Posterior cingulate gyrus (tissue), 11 donors: Measurements from ENCODE around the gene CGRRF1.

Source experiments
- DNase-seq, 10 donors: peaks; one replicate each; pipeline versions ENCODE4 v3.0.0 to v3.0.0-alpha.2; 2020 to 2021; ENCODE audit warnings: mixed read lengths in 3 of 10
- intact Hi-C: fragments of 100-400 bp; cut with DNase I; formaldehyde crosslinking; loops from one replicate; pipeline ENCODE4 v1.15.1; 2023

The CGRRF1 gene

GRCh38 chr14:54535126-54535525, 25.4 kb downstream of the CGRRF1 start:
- intact Hi-C loops: no loop called here
- no peak for DNase-seq

DNA sequence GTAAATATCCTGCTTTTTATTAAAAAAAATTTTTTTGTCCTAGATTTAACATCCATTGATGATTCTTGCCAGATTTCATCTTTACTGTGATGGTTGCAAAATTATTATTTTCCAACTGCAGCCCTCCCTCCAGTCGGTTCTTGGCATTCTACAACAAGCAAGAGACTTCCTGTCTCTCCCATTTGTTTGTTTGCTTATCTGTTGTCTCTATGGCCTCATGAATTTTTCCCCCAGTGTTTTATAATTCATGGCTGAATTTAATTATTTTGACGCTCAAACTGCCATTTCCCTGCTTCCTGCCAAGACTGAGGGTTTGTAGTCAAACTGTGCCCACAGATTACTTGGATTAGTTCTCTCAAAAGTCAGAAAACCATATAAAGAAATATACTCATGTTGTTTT, 25.9 kb downstream of the CGRRF1 start:
- intact Hi-C loops: no loop called here
- no peak for DNase-seq

DNA sequence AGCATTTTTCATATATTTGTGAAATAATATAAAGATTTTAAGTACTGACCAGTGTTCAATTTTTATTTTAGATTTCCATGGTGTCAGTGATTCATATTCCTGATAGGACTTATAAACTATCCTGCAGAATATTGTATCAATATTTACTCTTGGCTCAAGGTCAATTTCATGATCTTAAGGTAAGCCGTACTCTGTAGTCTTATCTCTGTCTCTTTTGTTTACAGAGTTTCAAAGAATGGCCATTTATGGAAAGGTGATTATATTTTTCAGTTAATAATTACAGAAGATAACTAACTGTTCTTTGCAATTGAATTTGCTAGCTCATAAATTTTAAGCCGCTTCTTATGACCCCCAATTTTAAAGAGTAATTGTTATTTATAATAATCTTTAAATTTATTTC, 27.9 kb downstream of the CGRRF1 start:
- intact Hi-C loops: no loop called here
- DNase-seq: no peak

DNA sequence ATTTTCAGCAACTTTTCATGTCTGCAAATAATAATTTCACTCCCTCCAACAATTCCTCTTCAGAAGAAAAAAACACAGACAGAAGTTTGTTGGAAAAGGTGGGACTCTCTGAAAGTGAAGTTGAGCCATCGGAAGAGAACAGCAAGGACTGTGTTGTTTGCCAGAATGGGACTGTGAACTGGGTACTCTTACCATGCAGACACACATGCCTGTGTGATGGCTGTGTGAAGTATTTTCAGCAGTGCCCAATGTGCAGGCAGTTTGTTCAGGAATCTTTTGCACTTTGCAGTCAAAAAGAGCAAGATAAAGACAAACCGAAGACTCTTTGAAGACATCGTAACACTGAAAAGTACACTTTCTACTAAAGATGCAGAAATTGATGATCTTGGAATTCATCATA, 28.3 kb downstream of the CGRRF1 start:
- intact Hi-C loops: no loop called here
- DNase-seq: no peak

- DNase-seq: no peak
- intact Hi-C loops: no loop called here
Measured at GRCh38 chr14:54547583-54547982, 37.9 kb downstream of the CGRRF1 start.

DNA sequence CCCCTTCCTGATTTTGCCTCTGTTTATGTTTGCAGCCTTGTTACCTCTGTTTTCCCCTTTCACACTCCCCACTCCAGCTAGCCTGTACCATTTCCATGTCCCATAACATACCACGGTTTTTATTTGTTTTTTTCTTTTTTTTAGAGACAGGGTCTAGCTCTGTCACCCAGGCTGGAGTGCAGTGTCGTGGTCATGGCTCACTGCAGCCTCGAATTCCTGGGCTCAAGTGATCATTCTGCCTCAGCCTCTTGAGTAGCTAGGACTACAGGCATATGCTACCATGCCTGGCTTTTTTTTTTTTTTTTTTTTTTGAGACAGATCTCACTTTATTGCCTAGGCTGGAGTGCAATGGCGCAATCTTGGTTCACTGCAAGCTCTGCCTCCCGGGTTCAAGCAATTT, 38.8 kb downstream of the CGRRF1 start:
- intact Hi-C loops: no loop called here
- no peak for DNase-seq

DNA sequence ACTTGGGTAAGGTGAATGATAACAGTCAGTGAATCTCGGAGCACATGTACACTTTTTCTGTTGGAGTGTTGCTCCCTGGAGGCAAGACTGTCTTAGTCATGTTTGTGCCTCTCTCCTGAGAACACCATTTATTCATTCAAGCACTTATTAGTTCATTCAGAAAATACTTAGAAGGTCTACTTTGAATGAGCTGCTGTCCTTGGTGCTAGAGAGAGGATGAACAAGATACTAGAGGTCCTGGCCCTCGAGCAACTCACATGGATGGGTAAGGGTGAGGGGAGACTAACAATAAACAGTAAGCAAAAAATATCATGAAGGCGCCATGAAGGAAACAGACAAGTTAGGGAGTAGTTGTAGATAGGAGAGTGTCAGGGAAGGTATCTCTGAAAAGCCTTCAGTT, 40.2 kb downstream of the CGRRF1 start:
- intact Hi-C loops: no loop called here
- DNase-seq: no peak

DNA sequence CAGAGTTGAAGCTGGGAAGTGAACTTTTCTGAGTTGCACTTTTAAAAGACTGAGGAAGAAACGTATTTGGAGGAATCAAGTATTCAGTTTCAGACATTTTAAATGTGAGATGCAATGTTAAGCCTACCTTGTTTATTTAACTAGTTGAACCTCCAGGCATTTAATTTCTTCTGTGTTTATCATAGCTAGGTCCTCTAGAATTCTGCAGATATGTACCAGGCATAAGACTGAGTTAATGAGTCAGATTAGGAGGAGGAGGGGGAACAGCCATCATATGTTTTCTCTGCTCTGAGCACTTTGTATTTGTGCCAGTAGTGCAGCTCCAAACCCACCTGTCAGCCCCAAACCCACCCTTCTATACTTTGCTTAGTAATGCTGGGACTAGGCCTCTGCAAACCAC, 40.8 kb downstream of the CGRRF1 start:
- intact Hi-C loops: no loop called here
- DNase-seq: no peak

GRCh38 chr14:54554401-54554800, 44.7 kb downstream of the CGRRF1 start:
- no peak for DNase-seq
- intact Hi-C loops: no loop called here

DNA sequence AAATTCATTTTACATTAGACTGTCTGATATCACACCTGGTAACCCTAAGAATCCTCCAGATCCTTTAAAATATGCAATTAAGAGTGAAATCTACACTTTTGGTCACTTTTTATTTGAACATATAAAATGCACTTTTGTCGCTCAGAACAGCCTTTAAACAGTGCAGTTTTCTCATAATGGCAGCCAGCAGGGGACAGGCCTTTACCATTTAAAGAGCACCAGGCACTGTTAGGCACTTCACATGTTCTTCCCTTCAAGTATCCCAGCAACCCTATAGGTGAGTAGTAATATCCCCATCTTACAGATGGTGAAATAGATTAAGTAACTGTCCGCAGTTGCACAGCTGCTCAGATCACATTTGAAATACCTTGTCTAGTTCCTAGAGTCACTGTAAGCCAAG, 45.9 kb downstream of the CGRRF1 start:
- no peak for DNase-seq
- intact Hi-C loops: no loop called here

DNA sequence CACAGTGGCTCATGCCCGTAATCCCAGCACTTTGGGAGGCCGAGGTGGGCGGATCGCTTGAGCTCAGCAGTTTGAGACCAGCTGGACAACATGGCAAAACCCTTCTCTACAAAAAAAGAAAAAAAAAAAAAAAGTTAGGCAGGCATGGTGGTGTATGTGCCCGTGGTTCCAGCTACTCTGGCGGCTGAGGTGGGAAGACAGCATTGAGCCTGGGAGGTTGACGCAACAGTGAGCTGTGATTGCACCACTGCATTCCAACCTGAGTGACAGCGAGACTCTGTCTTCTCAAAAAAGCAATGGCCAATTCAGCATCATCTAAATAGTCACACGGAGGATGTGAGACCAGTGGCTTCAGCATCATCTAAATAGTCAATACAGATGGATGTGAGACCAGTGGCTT, 46.8 kb downstream of the CGRRF1 start:
- intact Hi-C loops: no loop called here
- DNase-seq: peak in 1 of 10 donors; percentile 46

- DNase-seq: no peak
- intact Hi-C loops: loop anchor here (10.0 kb wide), 2 partner anchors 242 to 342 kb away; partner anchors contain the start of gene GCH1
Measured at GRCh38 chr14:54562334-54562733, 52.6 kb downstream of the CGRRF1 start.

GRCh38 chr14:54564071-54564867, 54.6 kb downstream of the CGRRF1 start:
- intact Hi-C loops: loop anchor here (10.0 kb wide), 2 partner anchors 241 to 341 kb away; partner anchors contain the start of gene GCH1
- DNase-seq: no peak

DNA sequence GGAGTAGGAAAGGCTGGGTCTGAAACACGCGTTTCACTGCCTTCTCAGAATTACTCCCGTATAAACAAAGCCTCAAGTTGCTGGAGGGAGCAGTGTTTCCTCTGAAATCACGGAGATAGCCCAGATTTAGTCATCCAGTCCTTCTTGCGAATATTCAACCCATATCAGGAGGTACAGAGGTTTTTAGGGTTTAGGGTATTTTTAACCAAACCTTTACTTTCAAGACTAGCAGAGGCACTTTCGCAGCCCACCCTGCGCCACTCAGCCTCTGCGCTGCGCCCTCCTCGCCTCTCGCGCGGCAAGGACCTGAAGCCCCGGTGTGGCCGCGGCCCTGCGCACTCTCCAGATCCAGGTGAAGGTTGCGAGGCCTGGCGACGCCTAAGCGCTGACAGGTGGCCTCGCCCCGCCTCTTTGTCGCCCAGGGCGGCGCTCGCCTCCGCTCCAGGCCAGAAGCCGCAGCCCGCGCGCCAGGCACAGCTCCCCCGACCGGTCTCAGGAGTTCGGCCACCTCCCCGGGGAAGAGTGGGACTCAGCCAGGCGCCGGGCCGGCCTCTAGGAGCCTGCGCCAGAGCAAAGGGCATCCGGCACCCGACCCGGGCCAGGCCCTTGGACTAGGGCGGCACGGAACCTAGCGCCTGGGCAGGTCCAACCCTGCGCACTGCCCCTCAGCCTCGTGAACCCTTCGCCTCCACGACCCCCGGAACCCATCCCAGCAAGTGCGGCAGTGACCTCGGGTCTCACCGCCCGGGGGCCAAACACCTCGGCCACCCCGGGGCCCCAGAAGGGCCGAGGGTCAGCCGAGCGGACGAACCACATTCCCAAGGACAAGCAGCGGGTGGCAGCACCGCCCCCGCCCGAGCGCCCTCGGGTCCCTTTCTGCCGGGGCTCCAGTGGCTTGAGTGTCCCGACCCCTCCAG, 55.4 kb downstream of the CGRRF1 start:
- DNase-seq: peak in 9 of 10 donors; percentile 26 to 92 (median 48)
- intact Hi-C loops: loop anchor here (1.0 to 10.0 kb wide), 3 partner anchors 209 to 340 kb away; partner anchors contain the start of gene GCH1

DNA sequence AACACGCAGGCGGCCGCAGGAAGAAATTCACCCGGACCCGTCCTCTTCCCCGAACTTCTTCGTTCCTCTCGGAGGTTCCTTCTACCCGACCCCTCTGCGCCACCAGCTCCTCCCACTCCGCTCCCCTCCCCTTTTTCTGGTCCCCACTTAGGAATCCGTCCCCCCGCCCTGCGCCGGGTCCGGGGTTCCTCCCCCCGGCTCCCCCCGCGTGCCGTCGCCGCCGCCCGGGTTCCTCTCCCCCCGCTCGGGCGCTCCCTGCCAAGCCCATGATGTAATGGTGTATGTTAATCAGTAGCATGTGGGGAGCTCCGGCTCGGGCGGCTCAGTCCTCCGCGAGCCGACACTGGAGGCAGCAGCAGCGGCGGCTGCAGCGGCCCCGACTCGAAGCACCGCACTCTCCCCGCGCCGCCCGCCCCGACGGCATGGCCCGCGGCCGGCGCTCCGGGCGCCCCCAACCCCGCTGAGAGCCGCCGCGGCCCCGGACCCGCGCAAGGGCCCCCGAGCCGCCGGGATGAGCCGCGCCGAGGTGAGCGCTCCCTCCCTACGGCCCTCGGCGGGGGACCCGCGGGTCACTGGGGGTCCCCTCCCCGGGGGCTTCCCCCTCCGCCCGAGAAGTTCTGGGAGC, 56.2 kb downstream of the CGRRF1 start:
- DNase-seq: peak; percentile 79 to 98 (median 90)
- intact Hi-C loops: loop anchor here (1.0 to 10.0 kb wide), 4 partner anchors 125 to 339 kb away; partner anchors contain the start of gene GCH1

DNA sequence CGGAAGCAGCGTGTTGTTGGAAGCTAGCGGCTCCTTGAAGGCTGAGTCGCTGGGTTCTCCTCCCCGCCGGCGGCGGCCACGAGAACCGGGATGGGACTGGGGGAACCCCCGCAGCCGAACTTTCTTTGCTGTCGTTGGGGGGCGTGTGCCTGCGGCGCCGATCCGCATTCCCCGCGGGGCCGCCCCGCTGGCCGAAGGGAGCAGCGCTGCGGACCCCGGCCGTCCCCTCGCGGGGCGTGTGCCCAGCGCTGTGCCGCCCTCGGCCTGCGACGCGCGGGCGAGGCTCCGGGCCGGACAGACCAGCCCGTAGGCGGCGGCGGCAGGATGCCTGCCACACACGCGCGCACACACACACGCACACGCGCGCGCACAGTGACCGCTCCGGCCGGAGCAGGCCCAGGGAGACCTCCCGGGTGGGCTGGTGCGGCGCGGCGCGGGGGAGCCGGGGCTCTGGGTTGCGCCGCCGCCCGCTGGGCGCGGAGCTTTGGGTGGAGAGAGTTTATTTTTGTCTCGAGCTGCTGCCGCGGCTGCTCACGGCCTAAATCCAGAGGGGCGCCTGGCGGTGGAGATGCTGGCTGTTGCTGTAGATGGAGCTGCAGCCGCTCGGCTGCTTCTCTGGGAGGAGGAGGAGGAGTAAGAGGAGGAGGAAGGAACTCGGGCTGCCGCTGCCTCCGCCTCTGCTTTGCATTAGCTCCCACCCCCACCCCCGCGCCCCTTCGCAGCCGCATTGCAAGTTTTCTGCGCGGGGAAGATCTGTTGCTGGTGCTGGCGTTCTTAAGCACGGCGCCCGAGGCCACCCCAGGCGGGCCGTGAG, 56.9 kb downstream of the CGRRF1 start, which contains the start of gene SAMD4A:
Gene SAMD4A (plus strand): TSS at position 719 of the 814 bp plus-strand sequence. CDS start 789 bp downstream, outside the sequence.
- intact Hi-C loops: loop anchor here (2.0 to 10.0 kb wide), 3 partner anchors 124 to 338 kb away; partner anchors contain the start of gene GCH1
- DNase-seq: peak; percentile 58 to 97 (median 74)

GRCh38 chr14:54567224-54567638, 57.5 kb downstream of the CGRRF1 start:
- intact Hi-C loops: loop anchor here (2.0 to 10.0 kb wide), 3 partner anchors 124 to 338 kb away; partner anchors contain the start of gene GCH1
- peak in 5 of 10 donors; percentile 10 to 81 (median 13) for DNase-seq

- intact Hi-C loops: loop anchor here (2.0 to 10.0 kb wide), 3 partner anchors 123 to 337 kb away; partner anchors contain the start of gene GCH1
- peak; percentile 33 to 90 (median 44) for DNase-seq
Measured at GRCh38 chr14:54567639-54568561, 58.2 kb downstream of the CGRRF1 start.
